AG09309 (cell line): ENCODE results near the gene ZNF423.

Experiments
- DNase-seq: peaks from one replicate; pipeline ENCODE4 v3.0.0-alpha.2; 2010; ENCODE audit warnings: low read depth
- H3K4me3 ChIP-seq: 2 replicates; pipeline ENCODE4 v1.5.1; 2011; ENCODE audit warnings: mild to moderate bottlenecking, low read depth, low read length, moderate library complexity; ENCODE audit not compliant: control insufficient read depth
- CTCF ChIP-seq: IDR thresholded peaks from 2 replicates; pipeline ENCODE4 v1.5.1; 2011; ENCODE audit warnings: mild to moderate bottlenecking, low read depth, low read length, inconsistent platforms; ENCODE audit not compliant: insufficient read depth, control insufficient read depth; ENCODE audit errors: missing control alignments

ZNF423 gene

GRCh38 chr16:49745311-49745747 is 110.6 kb downstream of the ZNF423 start:
- TF ChIP-seq CTCF = no peak
- H3K4me3 ChIP-seq = no peak overlapping the region
- DNase-seq = no peak

GRCh38 chr16:49744244-49745220 is 111.4 kb downstream of the ZNF423 start:
- H3K4me3 ChIP-seq = no peak overlapping the region
- TF ChIP-seq CTCF = no peak
- DNase-seq = no peak

- no peak for TF ChIP-seq CTCF
- no peak overlapping the region for H3K4me3 ChIP-seq
- no peak for DNase-seq
Observed at GRCh38 chr16:49743658-49744057, 112.3 kb downstream of the ZNF423 start.

GRCh38 chr16:49743203-49743464 is 112.8 kb downstream of the ZNF423 start:
- H3K4me3 ChIP-seq = no peak overlapping the region
- no peak for DNase-seq
- TF ChIP-seq CTCF = no peak

GRCh38 chr16:49742428-49743202 is 113.3 kb downstream of the ZNF423 start:
- H3K4me3 ChIP-seq = no peak overlapping the region
- DNase-seq = no peak
- TF ChIP-seq CTCF = no peak

GRCh38 chr16:49740256-49740655 is 115.7 kb downstream of the ZNF423 start:
- H3K4me3 ChIP-seq = no peak overlapping the region
- DNase-seq = no peak
- TF ChIP-seq CTCF = no peak
